Activated T-helper 17 cell treated with anti-CD3 and anti-CD28 coated beads, Interleukin-2, amount 50 U/mL, for 72 hours (primary cell): ENCODE measurements around the gene POMC. TPM values are rescaled to one million over a fixed set of nuclear protein-coding genes. Genes with fewer than 3 reads are reported as not detected.

ENCODE experiments used
- total RNA-seq, 2 donors: library from RNA; stranded (reverse); gene quantifications; one replicate each; pipeline ENCODE4 v1.2.3, GENCODE V29; 2022

Gene POMC
- total RNA-seq, 2 donors from 2014 or later, result 5.2 to 6.1 TPM

Other genes with a start within 250 kb of the POMC start
- gene ADCY3, start 248.3 kb downstream of the POMC start, total RNA-seq, result 100 to 1,000 TPM in 1 of 2 donors, 10 to 100 TPM in 1; 43.8 to 102 TPM
- gene DNAJC27, start 196.6 kb downstream of the POMC start, total RNA-seq, result 1 to 10 TPM; 4.7 to 6.5 TPM
- under 1 TPM; 0.24 to 0.40 TPM for gene EFR3B, start 126.5 kb downstream of the POMC start, total RNA-seq
- 10 to 100 TPM; 55.2 to 64.6 TPM for gene DNMT3A, start 173.3 kb upstream of the POMC start, total RNA-seq